ENCODE data around the gene PSMB7. TPM values are rescaled to one million over a fixed set of nuclear protein-coding genes. Genes with fewer than 3 reads are reported as not detected.
A peak's percentile ranks its signal among the peaks of the same experiment; 100 is the strongest.

Gene PSMB7
- total RNA-seq, 1 donor from 2014 or later, result 120 TPM

- no peak overlapping the region for H3K4me3 Mint-ChIP-seq
- TF ChIP-seq CTCF (IDR thresholded peaks at IDR 0.05), result no peak
- H3K9me3 Mint-ChIP-seq, result no peaks in the 10 kb centered on the region
- no peaks in the 10 kb centered on the region for H3K27me3 Mint-ChIP-seq
- CTCF ChIA-PET, result interaction anchor here (1.5 kb wide), 1 partner anchor 116 kb away, joined by 5 read pairs; no protein-coding TSS in a partner anchor
- H3K36me3 Mint-ChIP-seq (ENCODE audit: low read depth), result no peaks in the 10 kb centered on the region
- H3K4me1 Mint-ChIP-seq, result peaks cover 2% of the 10 kb centered on the region
- no peak overlapping the region for H3K27ac Mint-ChIP-seq
- DNase-seq (no peak), ATAC-seq (ENCODE audit: low read depth) (no peak)
- POLR2A ChIA-PET, result no interaction called here
- intact Hi-C loops (cut with micrococcal nuclease), result no loop called here
Observed at GRCh38 chr9:124420991-124421543, 5.8 kb upstream of the PSMB7 start.

GRCh38 chr9:124419832-124420489, 4.7 kb upstream of the PSMB7 start:
- Mint-ChIP-seq H3K27ac (no peak overlapping the region), H3K27me3 (no peaks in the 10 kb centered on the region), H3K4me3 (no peak overlapping the region), H3K4me1 (peaks cover 10% of the 10 kb centered on the region), H3K9me3 (peaks cover 4% of the 10 kb centered on the region), H3K36me3 (ENCODE audit: low read depth) (peaks cover 3% of the 10 kb centered on the region)
- intact Hi-C loops (cut with micrococcal nuclease), result loop anchor here (1.0 to 5.0 kb wide), 2 partner anchors 116 to 128 kb away; no protein-coding TSS in a partner anchor
- no peak for TF ChIP-seq CTCF (IDR thresholded peaks at IDR 0.05)
- CTCF ChIA-PET, result interaction anchor here (1.5 kb wide), 1 partner anchor 118 kb away, joined by 5 read pairs; no protein-coding TSS in a partner anchor
- POLR2A ChIA-PET, result no interaction called here
- no peak for ATAC-seq (ENCODE audit: low read depth)
- DNase-seq, result no peak

- no peaks in the 10 kb centered on the region for H3K27me3 Mint-ChIP-seq
- ChIA-PET CTCF (no interaction called here), POLR2A (interaction anchor here (0.7 kb wide), 2 partner anchors 37 to 825 kb away, joined by 3 read pairs; partner anchors contain the start of gene HSPA5)
- TF ChIP-seq CTCF (IDR thresholded peaks at IDR 0.05), result no peak
- ATAC-seq (ENCODE audit: low read depth) (no peak), DNase-seq (no peak)
- peaks cover 42% of the 10 kb centered on the region for H3K36me3 Mint-ChIP-seq (ENCODE audit: low read depth)
- peak overlapping the region; percentile 94 for H3K27ac Mint-ChIP-seq
- intact Hi-C loops (cut with micrococcal nuclease), result loop anchor here (1.0 to 5.0 kb wide), 4 partner anchors 124 to 486 kb away; partner anchors contain the start of gene DENND1A
- peaks cover 4% of the 10 kb centered on the region for H3K9me3 Mint-ChIP-seq
- H3K4me1 Mint-ChIP-seq, result peaks cover 25% of the 10 kb centered on the region
- H3K4me3 Mint-ChIP-seq, result peak overlapping the region; percentile 99
Observed at GRCh38 chr9:124415852-124416484, 726 bp upstream of the PSMB7 start.

- peak overlapping the region; percentile 94 for H3K27ac Mint-ChIP-seq
- DNase-seq, result no peak
- ATAC-seq (ENCODE audit: low read depth), result no peak
- peaks cover 52% of the 10 kb centered on the region for H3K36me3 Mint-ChIP-seq (ENCODE audit: low read depth)
- H3K9me3 Mint-ChIP-seq, result peaks cover 4% of the 10 kb centered on the region
- intact Hi-C loops (cut with micrococcal nuclease), result loop anchor here (1.0 to 5.0 kb wide), 4 partner anchors 122 to 484 kb away; partner anchors contain the start of gene DENND1A
- peaks cover 25% of the 10 kb centered on the region for H3K4me1 Mint-ChIP-seq
- CTCF ChIA-PET, result interaction anchor here (0.8 kb wide), 1 partner anchor 122 kb away, joined by 3 read pairs; no protein-coding TSS in a partner anchor
- no peak for TF ChIP-seq CTCF (IDR thresholded peaks at IDR 0.05)
- POLR2A ChIA-PET, result interaction anchor here (0.6 to 0.7 kb wide), 5 partner anchors 198 to 826 kb away, joined by 3 to 11 read pairs (median 3); partner anchors contain the start of gene HSPA5
- no peaks in the 10 kb centered on the region for H3K27me3 Mint-ChIP-seq
- H3K4me3 Mint-ChIP-seq, result peak overlapping the region; percentile 99
Observed at GRCh38 chr9:124414612-124415011, 630 bp downstream of the PSMB7 start.

GRCh38 chr9:124412228-124412575, 3.0 kb downstream of the PSMB7 start:
- ChIA-PET CTCF (interaction anchor here (0.7 kb wide), 1 partner anchor 419 kb away, joined by 3 read pairs; no protein-coding TSS in a partner anchor), POLR2A (no interaction called here)
- no peak for TF ChIP-seq CTCF (IDR thresholded peaks at IDR 0.05)
- Mint-ChIP-seq H3K27me3 (no peaks in the 10 kb centered on the region), H3K27ac (no peak overlapping the region), H3K9me3 (peaks cover 4% of the 10 kb centered on the region), H3K36me3 (ENCODE audit: low read depth) (peaks cover 73% of the 10 kb centered on the region), H3K4me3 (no peak overlapping the region), H3K4me1 (peaks cover 25% of the 10 kb centered on the region)
- no peak for ATAC-seq (ENCODE audit: low read depth)
- DNase-seq, result no peak
- intact Hi-C loops (cut with micrococcal nuclease), result no loop called here

Data from activated B cell treated with CpG ODN at 0.5 μM for 24 hours (primary cell).